Stimulated activated CD8-positive, alpha-beta memory T cell treated with anti-CD3 and anti-CD28 coated beads, Interleukin-7, amount 100 ng/mL, for 24 hours (primary cell): ENCODE data around the gene GLUD2.
"Not testable (repeated sequence)": the region's sequence is repeated elsewhere in the genome, so short reads cannot be mapped to it uniquely, and the experiment has no call there.

Experiments
- DNase-seq: peaks from one replicate; pipeline ENCODE4 v3.0.0-alpha.2; 2020; ENCODE audit warnings: low read depth

The GLUD2 gene

GRCh38 chrX:121047441-121048419 lies at the start of gene GLUD2:
Gene GLUD2, plus strand, starts transcription at chrX:121047610. Its CDS starts 75 bp downstream, at chrX:121047685.
- DNase-seq, result not testable (repeated sequence)

GRCh38 chrX:120999413-120999812 lies 48.0 kb upstream of the GLUD2 start:
- no peak for DNase-seq

GRCh38 chrX:121000589-121000988 lies 46.8 kb upstream of the GLUD2 start:
- no peak for DNase-seq

- no peak for DNase-seq
Measured at GRCh38 chrX:121008920-121009319, 38.5 kb upstream of the GLUD2 start.

- no peak for DNase-seq
Measured at GRCh38 chrX:121009764-121010163, 37.6 kb upstream of the GLUD2 start.

DNA sequence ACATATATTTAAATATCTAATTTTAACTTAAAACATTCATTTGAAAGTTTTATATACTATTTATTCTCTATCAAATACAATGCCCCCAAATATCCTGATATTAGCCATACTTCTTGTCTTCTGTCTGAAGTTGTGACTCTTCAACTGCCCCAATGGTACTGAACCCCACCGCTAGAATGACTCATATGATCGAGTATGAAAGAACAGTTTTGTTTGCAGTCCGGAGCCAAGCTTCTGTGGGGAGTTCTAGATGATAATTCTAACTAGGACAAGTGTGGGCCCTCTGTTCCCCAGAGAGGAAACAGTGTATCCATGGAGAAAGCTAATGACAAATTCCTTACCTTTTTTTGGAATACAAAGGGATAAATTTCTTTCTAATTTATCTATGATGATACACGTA lies 37.2 kb upstream of the GLUD2 start:
- DNase-seq, result no peak

- no peak for DNase-seq
Measured at GRCh38 chrX:121011254-121011653, 36.2 kb upstream of the GLUD2 start.

- no peak for DNase-seq
Measured at GRCh38 chrX:121013897-121014455, 33.4 kb upstream of the GLUD2 start.

GRCh38 chrX:121014826-121015225 lies 32.6 kb upstream of the GLUD2 start:
- DNase-seq, result no peak

DNA sequence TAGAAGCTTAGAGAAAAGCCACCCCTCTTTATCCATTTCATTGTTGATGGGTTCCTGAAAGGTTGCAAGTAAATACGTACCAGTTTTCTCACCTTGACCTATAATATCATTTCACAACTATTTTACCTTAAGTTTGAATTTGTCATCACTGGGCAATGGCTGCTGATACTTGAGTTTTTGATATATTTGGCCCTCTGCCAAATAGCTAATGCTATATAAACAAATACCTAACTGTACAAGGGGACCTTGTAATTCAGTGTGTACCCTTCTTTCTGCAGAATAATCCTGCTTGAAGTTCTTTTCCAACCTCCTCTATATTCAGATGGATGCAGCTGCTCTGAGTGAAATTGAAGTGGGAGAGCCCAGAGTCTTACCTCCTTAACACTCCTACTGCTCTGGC lies 19.0 kb upstream of the GLUD2 start:
- no peak for DNase-seq

- DNase-seq, result no peak
Measured at GRCh38 chrX:121030083-121030482, 17.3 kb upstream of the GLUD2 start.

GRCh38 chrX:121032531-121032930 lies 14.9 kb upstream of the GLUD2 start:
- no peak for DNase-seq

DNA sequence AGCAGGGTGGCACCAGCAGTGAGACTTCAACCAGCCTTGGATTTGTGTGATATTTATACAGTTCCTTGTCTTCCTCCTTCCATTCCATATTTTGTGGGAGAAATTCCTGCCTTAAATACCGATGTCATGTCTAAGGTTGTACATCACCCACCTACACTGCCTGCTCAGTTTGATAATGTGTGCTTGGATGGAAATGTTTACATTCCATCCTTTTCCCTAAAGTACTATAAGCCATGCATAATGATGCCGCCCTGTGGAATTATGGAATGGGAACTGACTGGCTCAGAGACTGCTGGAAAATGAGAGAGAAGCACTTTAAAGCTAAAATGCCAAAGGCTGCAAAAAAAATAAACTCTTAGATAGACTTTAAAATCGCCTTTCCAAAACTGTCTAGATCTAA lies 11.3 kb upstream of the GLUD2 start:
- DNase-seq, result no peak

- DNase-seq, result no peak
Measured at GRCh38 chrX:121036951-121037350, 10.5 kb upstream of the GLUD2 start.

DNA sequence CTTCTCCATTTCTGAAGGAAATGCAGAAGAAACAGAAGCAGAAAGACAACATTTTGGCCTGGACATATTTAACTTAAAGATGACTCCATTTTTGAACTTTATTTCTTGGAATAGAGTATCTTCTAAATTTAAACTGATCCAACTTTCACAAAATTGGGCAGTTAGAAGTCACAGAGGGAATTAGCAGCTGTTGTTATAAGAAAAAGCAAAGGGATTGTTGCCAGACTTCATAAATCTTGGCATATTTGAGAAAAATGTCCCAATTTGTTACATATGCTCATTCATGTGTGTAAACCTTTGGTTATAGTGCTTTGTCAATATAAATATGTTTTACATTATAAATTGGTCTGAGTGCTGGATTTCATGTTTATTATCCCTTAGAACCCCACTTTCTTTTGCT lies 3.4 kb downstream of the GLUD2 start:
- DNase-seq, result no peak

DNA sequence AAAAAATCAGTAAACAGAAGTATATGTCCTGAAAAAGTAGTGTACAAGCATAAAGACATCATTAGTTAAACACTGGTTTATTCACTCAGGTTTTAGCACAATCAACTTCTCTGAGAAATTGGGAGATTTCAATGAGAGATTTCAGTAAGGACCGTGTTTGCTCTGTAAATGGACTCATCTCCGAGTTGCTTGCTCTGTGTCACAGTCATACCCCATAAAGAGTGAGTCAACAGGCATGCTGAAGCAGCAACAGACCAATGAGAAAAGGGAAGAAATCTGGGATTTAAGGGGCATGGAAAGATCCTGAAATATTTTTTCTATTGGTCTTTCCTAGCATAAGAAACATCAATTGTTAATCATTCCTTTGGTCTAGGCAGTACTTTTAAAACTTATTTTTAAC lies 4.7 kb downstream of the GLUD2 start:
- DNase-seq, result no peak

GRCh38 chrX:121062289-121062688 lies 14.9 kb downstream of the GLUD2 start:
- no peak for DNase-seq

- no peak for DNase-seq
Measured at GRCh38 chrX:121064579-121064978, 17.2 kb downstream of the GLUD2 start.

- not testable (repeated sequence) for DNase-seq
Measured at GRCh38 chrX:121084247-121084646, 36.8 kb downstream of the GLUD2 start.

GRCh38 chrX:121084903-121085611 lies 37.6 kb downstream of the GLUD2 start:
- DNase-seq, result no peak

DNA sequence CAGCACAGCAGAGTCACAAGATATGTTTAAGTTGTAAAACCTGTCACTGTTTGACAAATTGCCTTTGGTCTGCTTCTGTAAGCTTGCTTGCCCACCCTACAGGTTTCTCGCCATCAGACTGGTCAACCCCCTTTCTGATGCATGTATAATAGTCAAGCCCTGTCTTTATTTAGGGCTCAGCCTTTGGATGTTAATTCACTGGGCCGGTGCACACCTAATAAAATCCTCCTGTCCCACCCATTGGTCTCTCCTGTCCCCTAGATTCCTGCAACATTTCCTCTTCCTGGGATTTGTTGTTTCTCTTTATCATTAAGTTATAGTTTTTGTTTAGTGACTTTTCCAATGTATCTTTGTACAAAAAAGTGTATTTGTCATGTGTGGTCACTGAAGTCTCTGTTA lies 38.2 kb downstream of the GLUD2 start:
- no peak for DNase-seq

GRCh38 chrX:121093011-121093410 lies 45.6 kb downstream of the GLUD2 start:
- no peak for DNase-seq
